ENCODE measurements around the gene RO60.

- no peak for TF ChIP-seq CTCF (IDR thresholded peaks at IDR 0.05)
- no peak for TF ChIP-seq POLR2AphosphoS5 (IDR thresholded peaks at IDR 0.05; ENCODE audit: low read depth, low read length)
- TF ChIP-seq, protein P1, sequence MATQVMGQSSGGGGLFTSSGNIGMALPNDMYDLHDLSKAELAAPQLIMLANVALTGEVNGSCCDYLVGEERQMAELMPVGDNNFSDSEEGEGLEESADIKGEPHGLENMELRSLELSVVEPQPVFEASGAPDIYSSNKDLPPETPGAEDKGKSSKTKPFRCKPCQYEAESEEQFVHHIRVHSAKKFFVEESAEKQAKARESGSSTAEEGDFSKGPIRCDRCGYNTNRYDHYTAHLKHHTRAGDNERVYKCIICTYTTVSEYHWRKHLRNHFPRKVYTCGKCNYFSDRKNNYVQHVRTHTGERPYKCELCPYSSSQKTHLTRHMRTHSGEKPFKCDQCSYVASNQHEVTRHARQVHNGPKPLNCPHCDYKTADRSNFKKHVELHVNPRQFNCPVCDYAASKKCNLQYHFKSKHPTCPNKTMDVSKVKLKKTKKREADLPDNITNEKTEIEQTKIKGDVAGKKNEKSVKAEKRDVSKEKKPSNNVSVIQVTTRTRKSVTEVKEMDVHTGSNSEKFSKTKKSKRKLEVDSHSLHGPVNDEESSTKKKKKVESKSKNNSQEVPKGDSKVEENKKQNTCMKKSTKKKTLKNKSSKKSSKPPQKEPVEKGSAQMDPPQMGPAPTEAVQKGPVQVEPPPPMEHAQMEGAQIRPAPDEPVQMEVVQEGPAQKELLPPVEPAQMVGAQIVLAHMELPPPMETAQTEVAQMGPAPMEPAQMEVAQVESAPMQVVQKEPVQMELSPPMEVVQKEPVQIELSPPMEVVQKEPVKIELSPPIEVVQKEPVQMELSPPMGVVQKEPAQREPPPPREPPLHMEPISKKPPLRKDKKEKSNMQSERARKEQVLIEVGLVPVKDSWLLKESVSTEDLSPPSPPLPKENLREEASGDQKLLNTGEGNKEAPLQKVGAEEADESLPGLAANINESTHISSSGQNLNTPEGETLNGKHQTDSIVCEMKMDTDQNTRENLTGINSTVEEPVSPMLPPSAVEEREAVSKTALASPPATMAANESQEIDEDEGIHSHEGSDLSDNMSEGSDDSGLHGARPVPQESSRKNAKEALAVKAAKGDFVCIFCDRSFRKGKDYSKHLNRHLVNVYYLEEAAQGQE (IDR thresholded peaks at IDR 0.05; ENCODE audit: insufficient read depth in 1 of 2, low read depth in 2 of 2, low read length in 1 of 2): no peak
- TF ChIP-seq SIN3A (IDR thresholded peaks at IDR 0.05; ENCODE audit: borderline replicate concordance, insufficient read depth, low read depth, low read length): no peak
- TF ChIP-seq TCF7L2 (IDR thresholded peaks at IDR 0.05; ENCODE audit: low read depth, low read length): no peak
Observed at GRCh38 chr1:193025218-193025617, 34.2 kb upstream of the RO60 start.
